ENCODE data around the gene TBC1D1. TPM values are rescaled to one million over a fixed set of nuclear protein-coding genes. Genes with fewer than 3 reads are reported as not detected.

Gene TBC1D1
- total RNA-seq, 4 donors from 2014 or later, result 122 to 258 (median 139) TPM

DNA sequence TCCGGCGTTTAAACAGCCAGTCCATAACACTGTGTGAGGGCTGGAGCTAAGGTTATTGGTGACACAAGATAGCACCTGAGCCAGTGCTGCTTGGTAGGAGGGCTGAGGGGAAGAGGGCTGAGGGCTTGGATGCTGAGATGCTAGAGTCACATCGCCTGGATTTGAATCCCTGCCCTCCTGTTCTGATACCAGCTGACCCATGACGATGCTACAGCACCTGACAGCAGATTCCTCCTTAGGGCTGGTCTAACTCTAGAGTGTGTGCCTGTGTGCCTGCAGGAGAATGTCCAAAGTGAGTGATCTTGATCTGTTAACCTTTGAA is 171.9 kb downstream of the TBC1D1 start:
- in situ Hi-C loops (cut with MboI; ENCODE audit: low pct_ligation_motif_present in 1 of 4, low pct_unique_long_range_greater_than_20kb in 1 of 4, low sequenced_read_pairs in 3 of 4), result loop anchor here (5.0 to 25.0 kb wide), 5 partner anchors 250 to 675 kb away; no protein-coding TSS in a partner anchor
- Histone ChIP-seq H3K9me3 (no peaks in the 10 kb centered on the region), H3K27me3 (no peaks in the 10 kb centered on the region), H3K27ac (peak overlapping the region; percentile 72 to 80 (median 78)), H3K4me3 (peak overlapping the region in 1 of 4 donors; percentile 46), H3K4me1 (peaks cover 0 to 26% (median 8%) of the 10 kb centered on the region in 4 donors), H3K36me3 (peaks cover 0 to 4% (median 0%) of the 10 kb centered on the region in 4 donors)
- intact Hi-C loops (cut with DNase I; ENCODE audit: low total_unique reads), result loop anchor here (10.0 kb wide), 1 partner anchor 252 kb away; no protein-coding TSS in a partner anchor
- 65% methylated on average over 4 of the region's 4 CpGs; no CpG with 5 or more reads in 1 of the 2 donors for WGBS, 2 donors (ENCODE audit: low coverage in 1 of 2)
- DNase-seq, result no peak
- no peak for TF ChIP-seq CTCF (IDR thresholded peaks at IDR 0.05)
- no peak for TF ChIP-seq POLR2AphosphoS5 (IDR thresholded peaks at IDR 0.05)
- TF ChIP-seq EP300 (IDR thresholded peaks at IDR 0.05; ENCODE audit: low read depth), result no peak
- no peak for TF ChIP-seq POLR2A (IDR thresholded peaks at IDR 0.05)

DNA sequence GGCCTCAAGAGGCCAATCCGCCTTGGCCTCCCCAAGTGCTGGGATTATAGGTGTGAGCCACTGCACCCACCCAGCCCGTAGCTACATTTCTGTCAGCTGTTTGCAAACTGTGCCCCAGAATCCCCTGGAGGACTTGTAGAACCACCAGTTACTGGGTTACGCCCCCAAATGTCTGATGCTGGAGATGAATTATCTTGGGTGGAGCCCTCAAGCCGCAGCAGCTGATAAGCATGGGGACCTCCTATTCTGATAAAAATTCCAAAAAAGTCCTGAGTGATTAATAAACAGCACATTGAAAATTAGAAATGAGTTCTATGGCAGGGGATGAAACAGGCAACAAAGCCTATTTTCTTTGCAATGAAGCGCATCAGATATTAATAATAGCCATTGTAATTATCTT is 174.3 kb downstream of the TBC1D1 start:
- intact Hi-C loops (cut with DNase I; ENCODE audit: low total_unique reads) (loop anchor here (10.0 kb wide), 1 partner anchor 250 kb away; no protein-coding TSS in a partner anchor), in situ Hi-C loops (cut with MboI; ENCODE audit: low pct_ligation_motif_present in 1 of 4, low pct_unique_long_range_greater_than_20kb in 1 of 4, low sequenced_read_pairs in 3 of 4) (loop anchor here (5.0 to 25.0 kb wide), 5 partner anchors 247 to 672 kb away; no protein-coding TSS in a partner anchor)
- H3K9me3 ChIP-seq, result no peaks in the 10 kb centered on the region
- H3K27me3 ChIP-seq, result no peaks in the 10 kb centered on the region
- no peak overlapping the region for H3K27ac ChIP-seq
- H3K36me3 ChIP-seq, result no peaks in the 10 kb centered on the region
- TF ChIP-seq POLR2AphosphoS5 (IDR thresholded peaks at IDR 0.05) (no peak), POLR2A (IDR thresholded peaks at IDR 0.05) (no peak), CTCF (IDR thresholded peaks at IDR 0.05) (no peak), EP300 (IDR thresholded peaks at IDR 0.05; ENCODE audit: low read depth) (no peak)
- peaks cover 0 to 38% (median 16%) of the 10 kb centered on the region in 4 donors for H3K4me1 ChIP-seq
- 96 to 100% methylated on average over 1 to 5 of the region's 5 CpGs for WGBS, 2 donors (ENCODE audit: low coverage in 1 of 2)
- no peak overlapping the region for H3K4me3 ChIP-seq
- no peak for DNase-seq

GRCh38 chr4:38065900-38066299 is 175.0 kb downstream of the TBC1D1 start:
- H3K27me3 ChIP-seq, result no peaks in the 10 kb centered on the region
- intact Hi-C loops (cut with DNase I; ENCODE audit: low total_unique reads) (loop anchor here (10.0 kb wide), 1 partner anchor 249 kb away; no protein-coding TSS in a partner anchor), in situ Hi-C loops (cut with MboI; ENCODE audit: low pct_ligation_motif_present in 1 of 4, low pct_unique_long_range_greater_than_20kb in 1 of 4, low sequenced_read_pairs in 3 of 4) (loop anchor here (5.0 to 25.0 kb wide), 5 partner anchors 246 to 671 kb away; no protein-coding TSS in a partner anchor)
- TF ChIP-seq POLR2AphosphoS5 (IDR thresholded peaks at IDR 0.05), result no peak
- no peak for TF ChIP-seq CTCF (IDR thresholded peaks at IDR 0.05)
- no peak for TF ChIP-seq POLR2A (IDR thresholded peaks at IDR 0.05)
- no peak for TF ChIP-seq EP300 (IDR thresholded peaks at IDR 0.05; ENCODE audit: low read depth)
- no peak overlapping the region for H3K4me3 ChIP-seq
- 80 to 91% methylated on average over 3 to 5 of the region's 5 CpGs for WGBS, 2 donors (ENCODE audit: low coverage in 1 of 2)
- H3K9me3 ChIP-seq, result no peaks in the 10 kb centered on the region
- DNase-seq, result no peak
- no peaks in the 10 kb centered on the region for H3K36me3 ChIP-seq
- no peak overlapping the region for H3K27ac ChIP-seq
- peaks cover 0 to 36% (median 16%) of the 10 kb centered on the region in 4 donors for H3K4me1 ChIP-seq

DNA sequence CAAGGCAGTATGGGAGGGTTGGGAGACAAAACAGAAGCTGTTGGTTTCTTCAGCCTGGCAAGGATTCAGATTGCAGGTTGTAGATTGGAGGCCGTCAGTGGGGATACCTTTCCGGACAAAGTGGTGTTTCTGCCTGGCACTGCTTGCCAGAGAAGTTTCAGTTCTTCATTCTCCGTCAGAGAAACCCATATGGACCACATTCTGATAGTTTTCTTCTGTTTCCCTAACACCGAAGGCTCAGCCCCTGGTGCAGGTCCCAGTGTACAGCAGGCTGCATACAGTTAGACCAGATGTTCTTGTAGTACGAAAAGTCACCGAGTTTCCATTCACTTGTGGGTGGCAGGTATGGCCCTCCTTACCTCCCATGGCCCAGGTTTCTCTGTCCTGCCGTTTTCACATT is 176.6 kb downstream of the TBC1D1 start:
- TF ChIP-seq POLR2A (IDR thresholded peaks at IDR 0.05) (no peak), CTCF (IDR thresholded peaks at IDR 0.05) (no peak), POLR2AphosphoS5 (IDR thresholded peaks at IDR 0.05) (no peak), EP300 (IDR thresholded peaks at IDR 0.05; ENCODE audit: low read depth) (no peak)
- Histone ChIP-seq H3K27me3 (no peaks in the 10 kb centered on the region), H3K4me3 (no peak overlapping the region), H3K9me3 (no peaks in the 10 kb centered on the region), H3K4me1 (peaks cover 4 to 32% (median 23%) of the 10 kb centered on the region in 4 donors), H3K27ac (no peak overlapping the region), H3K36me3 (no peaks in the 10 kb centered on the region)
- intact Hi-C loops (cut with DNase I; ENCODE audit: low total_unique reads), result loop anchor here (10.0 kb wide), 1 partner anchor 247 kb away; no protein-coding TSS in a partner anchor
- 91% methylated on average over 7 of the region's 7 CpGs; no CpG with 5 or more reads in 1 of the 2 donors for WGBS, 2 donors (ENCODE audit: low coverage in 1 of 2)
- in situ Hi-C loops (cut with MboI; ENCODE audit: low pct_ligation_motif_present in 1 of 4, low pct_unique_long_range_greater_than_20kb in 1 of 4, low sequenced_read_pairs in 3 of 4), result loop anchor here (5.0 to 25.0 kb wide), 5 partner anchors 245 to 670 kb away; no protein-coding TSS in a partner anchor
- DNase-seq, result no peak

Data from transverse colon (tissue), 4 donors.